ENCODE data around the gene SERPINE2.

DNA sequence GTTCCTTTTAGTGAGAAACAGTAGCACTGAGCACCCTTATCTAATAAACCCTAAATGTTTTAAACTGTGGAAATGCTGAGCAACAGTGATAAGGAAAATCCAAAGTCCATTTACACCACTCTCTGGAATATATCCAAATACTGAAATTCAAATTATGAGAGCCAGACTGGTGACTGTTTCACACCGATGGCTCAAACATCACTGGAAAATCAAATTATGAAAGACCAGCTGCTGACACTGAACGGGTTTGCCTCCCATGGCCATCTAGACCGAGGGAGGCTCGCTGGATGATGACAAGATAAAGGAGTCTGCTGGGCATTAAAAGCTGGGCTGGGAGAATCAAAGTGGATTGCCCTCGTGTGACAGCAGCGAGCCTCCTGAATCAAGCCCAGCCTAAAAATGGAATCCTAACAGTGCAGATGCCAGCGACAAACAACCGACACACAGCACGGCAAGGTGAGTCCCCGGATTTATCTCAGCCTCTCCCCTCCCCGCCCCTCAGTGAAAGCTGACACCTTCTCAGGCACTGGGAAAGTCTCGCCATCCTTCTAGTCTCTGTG, 30.3 kb downstream of the SERPINE2 start:
- TF ChIP-seq CTCF (IDR thresholded peaks at IDR 0.05; ENCODE audit: insufficient read depth, low read length, poor library complexity, severe bottlenecking) (no peak), EZH2phosphoT487 (conservative IDR thresholded peaks at IDR 0.05; ENCODE audit: low read length) (no peak)

Measured in SU-DHL-6 (cell line).